Sigmoid colon (tissue), 4 donors: ENCODE measurements around the gene RBFOX2.
"Not testable (repeated sequence)": the region's sequence is repeated elsewhere in the genome, so short reads cannot be mapped to it uniquely, and the experiment has no call there.

ENCODE experiments used
- CTCF ChIP-seq, 4 experiments: fragments of 450-650 bp in 3 of 4; fragments of 200-600 bp in 1 of 4; IDR thresholded peaks; one replicate each; pipeline ENCODE4 v1.5.1; 2016 to 2019; ENCODE audit warnings: antibody characterized with exemption in 4 of 4, mild to moderate bottlenecking in 3 of 4, moderate library complexity in 2 of 4
- EP300 ChIP-seq, 4 donors: sonication (generic); formaldehyde crosslinking; IDR thresholded peaks; one replicate each; pipeline ENCODE4 v1.6.1; 2017; ENCODE audit warnings: antibody characterized with exemption in 4 of 4
- POLR2A ChIP-seq, 2 donors: fragments of 450-650 bp; IDR thresholded peaks; one replicate each; pipeline ENCODE4 v1.6.1; 2016; ENCODE audit warnings: antibody characterized with exemption in 2 of 2, mild to moderate bottlenecking in 2 of 2, moderate library complexity in 2 of 2
- POLR2AphosphoS5 ChIP-seq, 4 donors: sonication (generic); formaldehyde crosslinking; IDR thresholded peaks; one replicate each; pipeline ENCODE4 v1.6.1; 2017; ENCODE audit warnings: antibody characterized with exemption in 4 of 4

GRCh38 chr22:35993727-35994126 lies 34.9 kb downstream of the RBFOX2 start:
- not testable (repeated sequence) for TF ChIP-seq POLR2AphosphoS5, CTCF, POLR2A, EP300 (IDR thresholded peaks at IDR 0.05)
